GM12892 (cell line): ENCODE data around the gene TBC1D20.

Experiments
- POLR2A ChIP-seq: IDR thresholded peaks from 2 replicates; pipeline ENCODE4 v1.6.1; 2011; ENCODE audit warnings: low read depth, low read length, control low read depth
- POLR2AphosphoS5 ChIP-seq: IDR thresholded peaks from 2 replicates; pipeline ENCODE4 v1.6.1; 2011; ENCODE audit warnings: low read depth, low read length, control low read depth
- TAF1 ChIP-seq: IDR thresholded peaks from 2 replicates; pipeline ENCODE4 v1.6.1; 2011; ENCODE audit warnings: low read depth, mild to moderate bottlenecking, control low read depth, low read length, borderline replicate concordance

GRCh38 chr20:475463-476357 is 13.4 kb upstream of the TBC1D20 start:
- no peak for TF ChIP-seq POLR2A
- TF ChIP-seq POLR2AphosphoS5, result no peak
- TF ChIP-seq TAF1, result no peak
